ENCODE results near the gene B3GNT7.

- no peak for TF ChIP-seq YY1 (IDR thresholded peaks at IDR 0.05; ENCODE audit: insufficient read depth, insufficient read length)
- TF ChIP-seq ZNF274 (IDR thresholded peaks at IDR 0.05; ENCODE audit: low read depth, low read length): no peak
- no peak for TF ChIP-seq SUZ12 (IDR thresholded peaks at IDR 0.05; ENCODE audit: extremely low read depth, insufficient read depth, insufficient read length)
Observed at GRCh38 chr2:231429152-231429551, 33.6 kb downstream of the B3GNT7 start.

Measured in NT2/D1 (cell line).